Ectodermal cell (in vitro differentiated cells): ENCODE measurements around the gene PPL.

Experiments
- H3K27ac ChIP-seq: 2 replicates; pipeline ENCODE4 v1.7.0; 2013; ENCODE audit warnings: mild to moderate bottlenecking, low read depth, low read length; ENCODE audit not compliant: insufficient read depth, poor library complexity, severe bottlenecking
- H3K27me3 ChIP-seq: 2 replicates; pipeline ENCODE4 v1.7.0; 2013; ENCODE audit warnings: mild to moderate bottlenecking, low read length; ENCODE audit not compliant: insufficient read depth, control insufficient read depth, poor library complexity, severe bottlenecking
- H3K36me3 ChIP-seq: one replicate; pipeline ENCODE4 v1.7.0; 2013; ENCODE audit warnings: low read length; ENCODE audit not compliant: control insufficient read depth, insufficient read depth
- H3K4me1 ChIP-seq: one replicate; pipeline ENCODE4 v1.7.0; 2013; ENCODE audit warnings: low read length; ENCODE audit not compliant: control insufficient read depth, insufficient read depth
- H3K4me3 ChIP-seq: 2 replicates; pipeline ENCODE4 v1.7.0; 2013; ENCODE audit warnings: low read depth, low read length, control low read depth; ENCODE audit not compliant: insufficient read depth
- H3K9me3 ChIP-seq: 2 replicates; pipeline ENCODE4 v1.7.0; 2013; ENCODE audit warnings: mild to moderate bottlenecking, low read length, moderate library complexity; ENCODE audit not compliant: control insufficient read depth
- WGBS, 2 experiments: methylation state at CpG; one replicate each; pipeline ENCODE4 v1.1.7; 2013; ENCODE audit warnings: missing lambda C conversion rate in 2 of 2; 5-methylcytosine and 5-hydroxymethylcytosine counted together

The PPL gene

DNA sequence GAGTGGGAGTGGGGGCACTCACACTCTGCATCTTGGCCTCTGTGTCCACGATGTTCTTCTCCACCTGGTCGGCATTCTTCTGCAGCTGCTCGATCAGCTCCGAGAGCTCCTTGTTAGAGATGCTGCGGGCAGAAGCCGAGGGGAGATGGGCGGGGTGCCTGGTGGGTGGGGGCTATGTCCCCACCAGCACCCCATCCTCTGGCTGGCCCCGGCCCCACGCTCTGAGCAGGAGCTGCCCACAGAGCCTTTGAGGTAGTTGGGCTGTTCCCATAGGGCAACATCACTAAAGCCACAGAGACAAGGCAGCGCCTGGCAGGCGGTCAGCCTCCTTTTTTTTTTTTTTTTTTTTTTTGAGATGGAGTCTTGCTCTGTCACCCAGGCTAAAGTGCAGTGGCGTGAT lies 26.1 kb downstream of the PPL start:
- H3K27me3 ChIP-seq: no peaks in the 10 kb centered on the region
- H3K36me3 ChIP-seq: no peaks in the 10 kb centered on the region
- H3K4me1 ChIP-seq: peaks cover 4% of the 10 kb centered on the region
- 91 to 95% methylated on average over 12 of the region's 12 CpGs for WGBS, 2 experiments
- no peak overlapping the region for H3K4me3 ChIP-seq
- no peaks in the 10 kb centered on the region for H3K9me3 ChIP-seq
- H3K27ac ChIP-seq: no peak overlapping the region

DNA sequence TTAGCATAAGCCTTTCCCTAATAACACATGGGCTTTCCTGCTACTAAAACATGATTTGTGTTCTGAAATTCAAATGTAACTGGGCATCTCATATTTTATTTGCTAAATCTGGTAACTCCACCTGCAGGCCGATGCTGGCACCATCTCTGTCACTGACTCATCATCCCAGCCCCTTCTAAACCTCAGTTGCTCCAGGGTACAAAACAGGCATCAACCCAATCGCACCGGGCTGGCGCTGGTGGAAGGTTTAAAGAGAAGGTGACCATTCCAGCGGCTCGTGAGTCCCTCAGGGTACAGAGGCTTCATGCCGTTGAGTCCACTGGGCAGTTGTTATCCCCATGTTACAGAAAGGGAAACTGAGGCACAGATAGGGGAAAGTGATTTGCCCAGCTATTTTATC lies 27.1 kb downstream of the PPL start:
- Histone ChIP-seq H3K4me1 (no peaks in the 10 kb centered on the region), H3K36me3 (no peaks in the 10 kb centered on the region), H3K9me3 (no peaks in the 10 kb centered on the region), H3K4me3 (no peak overlapping the region), H3K27ac (no peak overlapping the region), H3K27me3 (no peaks in the 10 kb centered on the region)
- 91 to 96% methylated on average over 7 of the region's 7 CpGs for WGBS, 2 experiments

DNA sequence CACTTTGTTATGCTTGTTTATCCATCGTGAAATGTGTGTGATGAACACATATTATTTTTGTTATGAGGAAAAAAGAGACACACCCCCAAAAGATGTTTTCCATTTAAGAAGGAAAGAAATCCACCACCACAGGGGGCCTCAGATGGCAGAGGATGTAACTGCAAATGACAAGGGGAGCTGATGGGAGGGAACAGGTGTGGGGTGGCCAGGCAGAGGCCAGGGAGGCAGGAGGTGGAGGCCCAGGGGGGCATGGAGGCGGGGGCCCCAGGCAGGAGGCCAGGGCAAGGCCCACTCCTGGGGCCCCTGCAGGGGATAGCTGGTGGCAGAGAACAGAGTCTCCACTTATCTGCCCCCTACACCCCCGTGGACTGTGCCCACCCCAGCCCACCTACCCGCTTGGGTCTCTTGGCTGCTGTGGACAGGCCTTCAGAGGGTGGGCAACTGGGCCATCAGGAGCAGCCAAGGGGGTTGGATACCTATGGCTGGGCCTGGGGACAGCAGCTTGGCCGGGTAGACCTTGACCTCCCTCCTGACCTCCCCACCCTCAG lies 28.0 kb downstream of the PPL start:
- no peak overlapping the region for H3K27ac ChIP-seq
- H3K4me1 ChIP-seq: no peaks in the 10 kb centered on the region
- no peaks in the 10 kb centered on the region for H3K36me3 ChIP-seq
- H3K4me3 ChIP-seq: no peak overlapping the region
- WGBS, 2 experiments: 91 to 94% methylated on average over 5 of the region's 5 CpGs
- no peaks in the 10 kb centered on the region for H3K27me3 ChIP-seq
- no peaks in the 10 kb centered on the region for H3K9me3 ChIP-seq

DNA sequence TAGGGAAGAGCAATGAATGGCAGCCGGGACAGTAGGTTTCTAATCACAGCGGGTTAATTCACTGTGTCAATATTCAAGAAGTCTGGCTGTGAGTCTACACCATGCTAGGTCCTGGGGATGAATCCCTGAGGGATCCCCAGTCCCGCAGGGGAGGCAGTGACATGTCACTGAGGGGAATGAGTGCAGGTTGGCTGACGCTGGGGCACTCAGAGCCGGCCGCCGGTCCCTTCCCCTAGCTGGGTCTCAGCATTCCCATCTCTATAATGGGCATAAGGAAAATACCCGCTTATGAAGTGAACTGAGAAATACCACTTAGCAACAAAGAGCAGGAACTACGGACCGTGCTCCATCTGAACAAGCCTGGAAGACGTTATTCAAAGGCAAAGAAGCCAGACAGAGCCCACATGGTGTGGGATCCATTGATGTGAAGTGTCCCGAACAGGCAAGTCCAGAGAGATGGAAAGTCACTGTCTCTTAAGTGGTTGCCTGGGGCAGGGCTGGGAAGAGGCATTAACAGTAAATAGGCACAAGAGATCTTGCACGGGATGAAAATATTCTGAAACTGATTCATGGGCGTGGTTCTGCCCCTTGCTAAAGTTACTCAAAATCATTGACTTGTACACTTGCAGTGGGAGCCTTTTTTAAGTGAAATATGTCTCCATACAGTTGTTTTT lies 31.9 kb downstream of the PPL start:
- no peak overlapping the region for H3K27ac ChIP-seq
- 92 to 93% methylated on average over 14 of the region's 14 CpGs for WGBS, 2 experiments
- H3K9me3 ChIP-seq: no peaks in the 10 kb centered on the region
- no peak overlapping the region for H3K4me3 ChIP-seq
- H3K27me3 ChIP-seq: no peaks in the 10 kb centered on the region
- no peaks in the 10 kb centered on the region for H3K4me1 ChIP-seq
- H3K36me3 ChIP-seq: no peaks in the 10 kb centered on the region

DNA sequence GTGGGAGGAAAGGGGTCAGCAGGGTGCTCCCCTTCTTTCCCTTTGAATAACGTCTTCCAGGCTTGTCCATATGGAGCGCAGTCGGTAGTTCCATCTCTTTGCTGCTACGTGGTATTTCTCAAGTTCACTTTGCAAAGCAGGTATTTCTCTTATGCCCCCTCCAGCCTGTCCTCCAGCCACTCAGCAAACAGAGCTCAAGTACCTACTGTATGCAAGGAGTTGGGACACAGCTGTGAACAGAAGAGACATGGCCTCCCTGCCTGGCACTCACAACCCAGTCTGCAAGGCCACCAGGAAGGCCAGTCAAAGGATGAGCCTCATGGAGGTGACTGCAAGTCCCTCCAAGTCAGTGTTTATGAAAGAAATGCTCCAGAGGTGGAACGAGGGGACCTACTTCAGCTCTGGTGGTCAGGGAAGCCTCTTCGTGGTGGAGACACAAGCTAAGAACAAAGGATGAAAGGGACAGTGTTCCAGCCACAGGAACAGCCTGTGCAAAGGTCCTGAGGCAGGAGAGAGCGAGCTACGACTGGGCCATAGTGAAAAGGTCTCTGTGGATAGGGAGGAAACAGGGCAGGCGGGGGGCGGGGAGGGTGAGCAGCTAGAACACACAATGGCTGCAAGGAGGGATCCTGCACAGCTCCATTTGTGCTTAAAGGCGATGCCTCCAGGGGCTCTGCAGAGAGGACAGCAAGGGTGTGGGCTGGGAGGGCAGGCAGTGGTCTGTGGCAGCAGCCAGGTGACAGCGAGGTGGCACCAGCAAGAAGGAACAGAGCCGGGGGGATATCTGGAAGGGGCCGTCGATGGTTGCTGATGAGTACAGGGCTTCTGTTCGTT lies 32.6 kb downstream of the PPL start:
- no peaks in the 10 kb centered on the region for H3K9me3 ChIP-seq
- H3K27ac ChIP-seq: no peak overlapping the region
- no peak overlapping the region for H3K4me3 ChIP-seq
- no peaks in the 10 kb centered on the region for H3K27me3 ChIP-seq
- no peaks in the 10 kb centered on the region for H3K36me3 ChIP-seq
- 85% methylated on average over 16 of the region's 16 CpGs for WGBS, 2 experiments
- no peaks in the 10 kb centered on the region for H3K4me1 ChIP-seq

DNA sequence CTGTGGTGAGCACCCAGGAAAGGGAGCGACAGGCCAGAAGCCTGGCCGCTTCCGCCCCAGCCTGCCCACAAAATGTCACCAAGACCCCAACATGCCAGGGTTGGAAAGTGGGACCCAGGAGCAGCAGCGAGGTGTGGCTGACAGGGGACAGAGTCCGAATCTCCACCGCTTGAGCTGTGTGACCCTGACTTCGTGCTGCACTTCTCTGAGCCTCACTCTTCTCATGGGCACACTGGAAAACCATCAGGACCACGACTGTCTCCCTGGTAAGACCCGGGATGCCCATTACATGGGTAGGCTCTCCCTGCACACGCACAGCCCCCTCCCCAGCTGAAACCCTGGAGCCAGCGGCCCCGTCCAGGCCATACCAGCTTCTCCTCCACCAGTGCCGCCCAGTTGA lies 34.9 kb downstream of the PPL start:
- Histone ChIP-seq H3K27me3 (no peaks in the 10 kb centered on the region), H3K9me3 (no peaks in the 10 kb centered on the region), H3K4me3 (no peak overlapping the region), H3K36me3 (no peaks in the 10 kb centered on the region), H3K4me1 (no peaks in the 10 kb centered on the region), H3K27ac (no peak overlapping the region)
- WGBS, 2 experiments: 93 to 96% methylated on average over 13 of the region's 13 CpGs

DNA sequence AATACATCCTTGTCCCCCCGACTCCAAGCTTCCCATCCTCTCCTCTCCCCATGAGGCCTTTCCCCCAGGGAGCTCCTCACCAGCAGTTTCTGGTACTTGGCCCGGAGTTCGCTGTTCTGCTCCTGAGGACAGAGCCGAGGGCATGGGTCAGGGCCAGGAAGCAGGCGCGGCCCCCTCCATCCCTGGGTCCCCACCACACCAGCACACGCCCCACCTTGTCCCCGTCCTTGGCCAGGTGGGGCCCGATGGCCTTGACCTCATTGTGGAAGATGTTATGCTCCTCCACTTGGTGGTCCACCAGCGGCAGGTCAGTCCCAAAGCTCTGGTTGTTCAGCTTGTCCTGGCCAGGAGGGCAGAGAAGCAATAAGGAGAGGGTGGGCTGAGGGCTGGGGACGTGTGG lies 36.2 kb downstream of the PPL start:
- no peaks in the 10 kb centered on the region for H3K36me3 ChIP-seq
- H3K4me3 ChIP-seq: no peak overlapping the region
- H3K27me3 ChIP-seq: no peaks in the 10 kb centered on the region
- no peaks in the 10 kb centered on the region for H3K9me3 ChIP-seq
- no peak overlapping the region for H3K27ac ChIP-seq
- 92 to 94% methylated on average over 11 of the region's 11 CpGs for WGBS, 2 experiments
- no peaks in the 10 kb centered on the region for H3K4me1 ChIP-seq

DNA sequence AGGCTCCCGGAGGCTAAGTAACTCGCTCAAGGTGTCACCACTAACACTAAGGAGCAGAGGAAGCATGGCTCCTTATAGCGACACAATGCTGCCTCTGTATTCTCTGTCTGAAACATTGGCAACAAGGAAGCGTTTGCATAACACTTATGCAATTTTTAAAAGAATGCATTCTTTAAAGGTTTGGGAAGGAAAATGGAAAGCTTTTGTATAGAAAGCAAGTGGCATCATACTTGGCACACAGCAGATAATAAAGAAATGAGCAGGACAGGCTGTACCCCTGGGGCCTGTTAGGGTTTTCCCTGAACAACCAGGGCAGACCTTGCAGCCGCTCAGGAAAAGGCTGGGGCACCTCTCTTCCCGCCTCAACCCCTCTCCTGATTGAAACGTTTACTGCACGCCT lies 36.9 kb downstream of the PPL start:
- Histone ChIP-seq H3K36me3 (no peaks in the 10 kb centered on the region), H3K4me1 (no peaks in the 10 kb centered on the region), H3K9me3 (no peaks in the 10 kb centered on the region), H3K4me3 (no peak overlapping the region), H3K27ac (no peak overlapping the region), H3K27me3 (no peaks in the 10 kb centered on the region)
- 76 to 85% methylated on average over 5 to 8 of the region's 8 CpGs for WGBS, 2 experiments

DNA sequence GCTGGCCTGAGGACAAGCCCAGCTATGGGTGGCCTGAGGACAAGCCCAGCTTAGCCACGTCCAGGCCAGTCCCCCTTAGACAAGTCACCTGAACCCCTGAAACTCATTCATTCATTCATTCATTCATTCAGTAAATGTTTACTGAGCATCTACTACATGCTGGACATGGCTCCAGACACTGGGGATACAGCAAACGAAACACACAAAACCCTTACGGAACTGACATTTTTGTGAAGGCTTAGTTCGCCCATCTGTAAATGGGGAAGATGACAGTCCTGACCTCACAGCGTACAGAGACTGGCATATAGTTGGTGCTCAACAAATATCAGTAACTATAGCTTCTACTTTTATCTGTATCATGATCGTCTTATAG lies 37.5 kb downstream of the PPL start:
- 85 to 87% methylated on average over 6 of the region's 6 CpGs for WGBS, 2 experiments

DNA sequence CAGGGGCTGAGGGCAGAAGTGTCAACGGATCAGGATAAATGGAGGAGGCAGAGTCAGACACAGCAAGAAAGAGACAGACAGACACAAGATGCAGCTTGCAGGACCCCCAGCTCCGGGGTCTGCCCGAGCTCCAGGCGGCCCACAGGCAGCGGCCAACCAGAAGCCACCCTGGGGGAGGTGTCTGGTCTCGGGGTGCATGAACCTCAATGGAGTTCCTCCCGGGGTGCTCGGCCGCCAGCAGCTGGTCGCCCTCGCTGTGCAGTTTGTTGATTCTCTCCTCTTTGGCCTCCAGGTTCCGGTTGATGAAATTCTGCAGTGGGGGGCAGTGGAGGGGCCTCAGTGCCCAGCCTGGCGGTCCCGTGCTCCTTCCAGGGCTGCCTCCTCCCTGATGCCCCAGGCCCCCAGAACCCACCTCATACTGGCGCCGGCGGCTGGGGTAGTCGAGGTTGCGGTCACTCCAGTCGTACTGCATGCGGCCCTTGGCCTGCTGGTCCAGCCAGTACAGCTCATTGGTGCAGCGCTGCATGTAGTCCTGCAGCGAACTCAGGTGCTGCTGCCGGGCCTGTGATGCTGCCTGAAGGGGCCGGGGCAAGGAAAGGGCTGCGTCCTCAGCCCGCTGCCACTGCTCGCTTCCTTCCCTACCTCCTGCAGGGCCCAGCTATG lies 38.0 kb downstream of the PPL start:
- Histone ChIP-seq H3K27ac (no peak overlapping the region), H3K4me3 (no peak overlapping the region), H3K27me3 (no peaks in the 10 kb centered on the region), H3K4me1 (no peaks in the 10 kb centered on the region), H3K36me3 (no peaks in the 10 kb centered on the region), H3K9me3 (no peaks in the 10 kb centered on the region)
- 94 to 95% methylated on average over 28 of the region's 28 CpGs for WGBS, 2 experiments

More for the DNA sequence above, 37.5 kb downstream of the PPL start:
- Histone ChIP-seq H3K4me1 (no peaks in the 10 kb centered on the region), H3K9me3 (no peaks in the 10 kb centered on the region), H3K27ac (no peak overlapping the region), H3K27me3 (no peaks in the 10 kb centered on the region), H3K4me3 (no peak overlapping the region), H3K36me3 (no peaks in the 10 kb centered on the region)
